GM19351 (cell line): ENCODE measurements around the gene GCSAM.

Experiments used
- ATAC-seq: cut with Tn5 transposase; IDR thresholded peaks from one replicate; pipeline ENCODE4 v1.9.1; 2021; ENCODE audit warnings: mild to moderate bottlenecking, moderate library complexity; ENCODE audit not compliant: unreplicated experiment

GCSAM gene

GRCh38 chr3:112109322-112109721 lies 23.7 kb downstream of the GCSAM start:
- no peak for ATAC-seq

- no peak for ATAC-seq
Observed at GRCh38 chr3:112104774-112105173, 28.3 kb downstream of the GCSAM start.

- ATAC-seq: no peak
Observed at GRCh38 chr3:112101916-112102315, 31.1 kb downstream of the GCSAM start.

- ATAC-seq: no peak
Observed at GRCh38 chr3:112097378-112097777, 35.7 kb downstream of the GCSAM start.

GRCh38 chr3:112096176-112096575 lies 36.9 kb downstream of the GCSAM start:
- no peak for ATAC-seq

GRCh38 chr3:112095731-112096130 lies 37.3 kb downstream of the GCSAM start:
- ATAC-seq: no peak

- ATAC-seq: no peak
Observed at GRCh38 chr3:112093180-112093522, 39.9 kb downstream of the GCSAM start.

GRCh38 chr3:112092496-112093179 lies 40.4 kb downstream of the GCSAM start:
- ATAC-seq: peak; percentile 56

GRCh38 chr3:112090887-112091586 lies 42.0 kb downstream of the GCSAM start:
- ATAC-seq: no peak

- no peak for ATAC-seq
Observed at GRCh38 chr3:112089956-112090886, 42.8 kb downstream of the GCSAM start.

- no peak for ATAC-seq
Observed at GRCh38 chr3:112088944-112089343, 44.1 kb downstream of the GCSAM start.

- no peak for ATAC-seq
Observed at GRCh38 chr3:112087746-112088145, 45.3 kb downstream of the GCSAM start.

GRCh38 chr3:112086875-112087524 lies 46.0 kb downstream of the GCSAM start:
- no peak for ATAC-seq

GRCh38 chr3:112086076-112086854 lies 46.8 kb downstream of the GCSAM start, which contains the start of gene C3orf52:
Gene C3orf52 (plus strand): TSS chr3:112086389. CDS start chr3:112086408, 19 bp downstream.
- peak; percentile 92 for ATAC-seq

- no peak for ATAC-seq
Observed at GRCh38 chr3:112085735-112086075, 47.3 kb downstream of the GCSAM start.

GRCh38 chr3:112084980-112085705 lies 47.9 kb downstream of the GCSAM start:
- no peak for ATAC-seq

- no peak for ATAC-seq
Observed at GRCh38 chr3:112083239-112083638, 49.8 kb downstream of the GCSAM start.

GRCh38 chr3:112078125-112079083 lies 54.6 kb downstream of the GCSAM start:
- ATAC-seq: no peak
